Activated naive CD8-positive, alpha-beta T cell treated with anti-CD3 and anti-CD28 coated beads, Interleukin-2, amount 50 U/mL, for 24 hours (primary cell): ENCODE data around the gene RAD51.

Experiments used
- ATAC-seq: fragments of 150-1000 bp; cut with Tn5 transposase; one replicate; pipeline ENCODE4 v1.10.0; 2021
- DNase-seq: peaks from one replicate; pipeline ENCODE4 v3.0.0; 2021
- H3K27ac Mint-ChIP-seq: one replicate; pipeline ENCODE4 v1.8.0; 2021; ENCODE audit warnings: mild to moderate bottlenecking, mixed read lengths
- H3K27me3 Mint-ChIP-seq: one replicate; pipeline ENCODE4 v1.8.0; 2021; ENCODE audit warnings: mixed read lengths
- H3K36me3 Mint-ChIP-seq: one replicate; pipeline ENCODE4 v1.8.0; 2021; ENCODE audit warnings: low read depth, mixed read lengths
- H3K4me1 Mint-ChIP-seq: one replicate; pipeline ENCODE4 v1.8.0; 2021; ENCODE audit warnings: mixed read lengths
- H3K4me3 Mint-ChIP-seq: one replicate; pipeline ENCODE4 v1.8.0; 2021; ENCODE audit warnings: mild to moderate bottlenecking, moderate library complexity, mixed read lengths
- H3K9me3 Mint-ChIP-seq: one replicate; pipeline ENCODE4 v1.8.0; 2021; ENCODE audit warnings: mixed read lengths

The RAD51 gene

GRCh38 chr15:40743485-40743901 is 48.5 kb downstream of the RAD51 start:
- Mint-ChIP-seq H3K4me3 (no peak overlapping the region), H3K27ac (peak overlapping the region; percentile 90), H3K4me1 (peaks cover 29% of the 10 kb centered on the region), H3K9me3 (no peaks in the 10 kb centered on the region), H3K27me3 (no peaks in the 10 kb centered on the region), H3K36me3 (peaks cover 40% of the 10 kb centered on the region)
- no peak for DNase-seq
- ATAC-seq, result no peak

- peaks cover 29% of the 10 kb centered on the region for H3K4me1 Mint-ChIP-seq
- no peaks in the 10 kb centered on the region for H3K27me3 Mint-ChIP-seq
- H3K9me3 Mint-ChIP-seq, result no peaks in the 10 kb centered on the region
- ATAC-seq, result peak; percentile 92
- H3K36me3 Mint-ChIP-seq, result peaks cover 36% of the 10 kb centered on the region
- H3K27ac Mint-ChIP-seq, result peak overlapping the region; percentile 90
- peak; percentile 66 for DNase-seq
- H3K4me3 Mint-ChIP-seq, result peak overlapping the region; percentile 36
Measured at GRCh38 chr15:40743921-40744814, 49.2 kb downstream of the RAD51 start.

GRCh38 chr15:40744815-40745152 is 49.8 kb downstream of the RAD51 start:
- no peaks in the 10 kb centered on the region for H3K27me3 Mint-ChIP-seq
- H3K36me3 Mint-ChIP-seq, result peaks cover 35% of the 10 kb centered on the region
- DNase-seq (no peak), ATAC-seq (no peak)
- no peaks in the 10 kb centered on the region for H3K9me3 Mint-ChIP-seq
- peaks cover 29% of the 10 kb centered on the region for H3K4me1 Mint-ChIP-seq
- H3K27ac Mint-ChIP-seq, result peak overlapping the region; percentile 90
- no peak overlapping the region for H3K4me3 Mint-ChIP-seq

DNA sequence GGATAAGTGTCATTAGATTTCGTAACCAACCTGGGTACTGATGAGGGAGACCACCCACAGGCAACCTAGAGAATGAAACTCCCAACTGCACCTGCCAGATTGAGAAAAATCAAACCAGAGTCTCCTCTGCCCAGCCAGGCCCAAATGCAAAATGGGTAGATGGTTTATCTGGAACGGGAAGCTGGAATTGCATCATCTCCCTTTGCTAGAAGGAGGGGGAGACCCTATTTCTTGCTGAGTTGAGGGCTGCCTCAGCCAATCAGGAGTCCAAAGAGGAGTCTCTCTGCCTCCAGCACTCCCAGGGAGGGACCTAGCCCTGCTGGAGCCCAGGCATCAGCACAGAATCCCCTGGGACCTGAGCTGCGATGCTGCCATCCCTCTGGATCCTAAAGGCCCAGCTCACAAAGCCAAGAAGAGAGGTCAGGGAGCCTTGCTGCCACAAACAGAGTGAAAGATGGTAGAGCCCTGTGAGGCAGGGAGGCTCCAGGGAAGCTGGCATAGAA is 52.0 kb downstream of the RAD51 start:
- Mint-ChIP-seq H3K27ac (no peak overlapping the region), H3K4me1 (peaks cover 30% of the 10 kb centered on the region), H3K4me3 (no peak overlapping the region), H3K9me3 (no peaks in the 10 kb centered on the region), H3K36me3 (peaks cover 36% of the 10 kb centered on the region), H3K27me3 (no peaks in the 10 kb centered on the region)
- ATAC-seq (no peak), DNase-seq (no peak)

- Mint-ChIP-seq H3K27ac (no peak overlapping the region), H3K4me3 (no peak overlapping the region), H3K27me3 (no peaks in the 10 kb centered on the region), H3K9me3 (no peaks in the 10 kb centered on the region), H3K36me3 (peaks cover 32% of the 10 kb centered on the region), H3K4me1 (peaks cover 32% of the 10 kb centered on the region)
- DNase-seq (no peak), ATAC-seq (no peak)
Measured at GRCh38 chr15:40747685-40748631, 53.0 kb downstream of the RAD51 start.

DNA sequence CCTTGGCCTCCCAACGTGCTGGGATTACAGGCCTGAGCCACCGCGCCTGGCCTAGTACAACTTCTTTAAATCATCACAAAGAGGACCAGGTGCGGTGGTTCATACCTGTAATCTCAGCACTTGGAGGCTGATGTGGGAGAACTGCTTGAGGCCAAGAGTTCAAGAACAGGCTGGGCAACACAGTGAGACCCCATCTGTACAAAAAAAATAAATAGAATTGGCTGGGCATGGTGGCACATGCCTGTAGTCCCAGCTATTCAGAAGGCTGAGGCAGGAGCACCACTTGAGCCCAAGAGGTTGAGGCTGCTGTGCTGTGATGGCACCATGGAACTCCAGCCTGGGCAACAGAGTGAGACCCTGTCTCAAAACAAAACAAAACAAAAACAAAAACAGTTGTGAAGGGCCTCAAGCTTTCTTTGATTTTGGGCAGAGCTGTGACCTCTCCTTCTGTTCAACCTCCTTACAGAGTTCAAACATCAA is 54.2 kb downstream of the RAD51 start:
- H3K27me3 Mint-ChIP-seq, result no peaks in the 10 kb centered on the region
- ATAC-seq (no peak), DNase-seq (no peak)
- peaks cover 33% of the 10 kb centered on the region for H3K4me1 Mint-ChIP-seq
- peaks cover 30% of the 10 kb centered on the region for H3K36me3 Mint-ChIP-seq
- H3K9me3 Mint-ChIP-seq, result no peaks in the 10 kb centered on the region
- no peak overlapping the region for H3K27ac Mint-ChIP-seq
- no peak overlapping the region for H3K4me3 Mint-ChIP-seq

DNA sequence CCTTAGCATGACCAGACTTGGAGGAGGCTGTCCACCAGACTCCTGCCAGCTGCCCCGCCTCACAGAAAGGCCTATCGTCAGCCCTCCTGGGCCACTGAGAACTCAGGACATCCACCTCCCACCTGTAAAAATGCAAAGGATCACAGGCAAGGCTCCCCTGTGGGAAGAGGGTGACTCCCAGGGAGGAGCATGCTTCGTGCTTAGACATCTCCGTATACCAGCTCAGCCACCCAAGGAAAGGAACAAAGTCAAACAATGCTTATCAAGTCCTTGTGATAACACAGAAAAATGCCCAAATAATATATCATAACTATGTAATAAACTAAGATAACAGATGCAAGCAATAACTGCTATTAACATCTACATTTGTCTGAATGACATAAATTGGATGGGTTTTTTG is 55.9 kb downstream of the RAD51 start:
- no peak for DNase-seq
- no peak overlapping the region for H3K27ac Mint-ChIP-seq
- no peaks in the 10 kb centered on the region for H3K27me3 Mint-ChIP-seq
- peaks cover 17% of the 10 kb centered on the region for H3K36me3 Mint-ChIP-seq
- no peaks in the 10 kb centered on the region for H3K9me3 Mint-ChIP-seq
- ATAC-seq, result no peak
- peaks cover 33% of the 10 kb centered on the region for H3K4me1 Mint-ChIP-seq
- H3K4me3 Mint-ChIP-seq, result no peak overlapping the region

- Mint-ChIP-seq H3K36me3 (peaks cover 17% of the 10 kb centered on the region), H3K4me3 (no peak overlapping the region), H3K27me3 (no peaks in the 10 kb centered on the region), H3K9me3 (no peaks in the 10 kb centered on the region), H3K27ac (no peak overlapping the region), H3K4me1 (peaks cover 33% of the 10 kb centered on the region)
- no peak for DNase-seq
- no peak for ATAC-seq
Measured at GRCh38 chr15:40751745-40752144, 56.8 kb downstream of the RAD51 start.

- H3K27ac Mint-ChIP-seq, result peak overlapping the region; percentile 54
- peaks cover 32% of the 10 kb centered on the region for H3K4me1 Mint-ChIP-seq
- ATAC-seq (peak; percentile 12), DNase-seq (no peak)
- no peaks in the 10 kb centered on the region for H3K27me3 Mint-ChIP-seq
- H3K36me3 Mint-ChIP-seq, result peaks cover 15% of the 10 kb centered on the region
- H3K4me3 Mint-ChIP-seq, result peak overlapping the region; percentile 88
- no peaks in the 10 kb centered on the region for H3K9me3 Mint-ChIP-seq
Measured at GRCh38 chr15:40754574-40754882, 59.6 kb downstream of the RAD51 start.

GRCh38 chr15:40754883-40755811 is 60.2 kb downstream of the RAD51 start, which contains the start of gene RMDN3:
RMDN3 (minus strand) TSS chr15:40755254; CDS start chr15:40754783, 471 bp downstream.
- Mint-ChIP-seq H3K9me3 (no peaks in the 10 kb centered on the region), H3K27me3 (no peaks in the 10 kb centered on the region), H3K4me3 (peak within 1 kb of the TSS; percentile 88), H3K4me1 (peaks cover 32% of the 10 kb centered on the region), H3K27ac (peak within 1 kb of the TSS; percentile 98), H3K36me3 (peaks cover 12% of the 10 kb centered on the region)
- ATAC-seq, result peak; percentile 88
- peak; percentile 96 for DNase-seq

DNA sequence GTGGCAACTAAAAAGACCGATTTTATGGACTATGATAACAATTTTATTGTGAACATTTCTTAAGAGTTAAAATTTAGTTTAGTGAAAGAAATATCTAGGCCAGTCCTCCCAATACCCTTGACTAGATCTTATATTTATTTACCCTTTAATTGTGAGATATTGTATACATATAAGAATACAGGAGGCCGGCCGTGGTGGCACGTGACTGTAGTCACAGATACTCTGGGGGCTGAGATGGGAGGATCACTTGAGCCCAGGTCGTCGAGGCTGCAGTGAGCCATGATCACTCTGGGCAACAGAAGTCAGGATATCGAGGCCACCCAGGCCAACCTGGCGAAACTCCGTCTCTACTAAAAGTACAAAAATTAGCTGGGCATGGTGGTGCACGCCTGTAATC is 60.8 kb downstream of the RAD51 start:
- ATAC-seq, result no peak
- H3K36me3 Mint-ChIP-seq, result peaks cover 12% of the 10 kb centered on the region
- peak overlapping the region; percentile 98 for H3K27ac Mint-ChIP-seq
- H3K9me3 Mint-ChIP-seq, result no peaks in the 10 kb centered on the region
- peak overlapping the region; percentile 88 for H3K4me3 Mint-ChIP-seq
- no peaks in the 10 kb centered on the region for H3K27me3 Mint-ChIP-seq
- peaks cover 32% of the 10 kb centered on the region for H3K4me1 Mint-ChIP-seq
- peak; percentile 36 for DNase-seq

- H3K4me3 Mint-ChIP-seq, result no peak overlapping the region
- peaks cover 6% of the 10 kb centered on the region for H3K36me3 Mint-ChIP-seq
- no peaks in the 10 kb centered on the region for H3K27me3 Mint-ChIP-seq
- H3K27ac Mint-ChIP-seq, result peak overlapping the region; percentile 61
- peaks cover 31% of the 10 kb centered on the region for H3K4me1 Mint-ChIP-seq
- no peak for DNase-seq
- no peaks in the 10 kb centered on the region for H3K9me3 Mint-ChIP-seq
- ATAC-seq, result no peak
Measured at GRCh38 chr15:40756938-40757337, 62.0 kb downstream of the RAD51 start.

GRCh38 chr15:40759961-40760360 is 65.0 kb downstream of the RAD51 start:
- Mint-ChIP-seq H3K4me1 (peaks cover 29% of the 10 kb centered on the region), H3K4me3 (no peak overlapping the region), H3K9me3 (no peaks in the 10 kb centered on the region), H3K27me3 (no peaks in the 10 kb centered on the region), H3K27ac (no peak overlapping the region), H3K36me3 (no peaks in the 10 kb centered on the region)
- ATAC-seq (no peak), DNase-seq (no peak)
